H54 (cell line): Measurements from ENCODE around the gene CD5L.

Experiments used
- DNase-seq: peaks from one replicate; pipeline ENCODE4 v3.0.0; 2011; ENCODE audit warnings: low spot score, mixed read lengths; ENCODE audit not compliant: insufficient read length
- FAIRE-seq: peaks from 3 replicates; lab custom pipeline; 2011; peaks lifted over from hg19 to GRCh38; lab: Jason Lieb, UNC
- POLR2A ChIP-seq: IDR thresholded peaks from 2 replicates; pipeline ENCODE4 v1.6.1; 2011; ENCODE audit warnings: low read depth, mild to moderate bottlenecking, low read length

CD5L gene

DNA sequence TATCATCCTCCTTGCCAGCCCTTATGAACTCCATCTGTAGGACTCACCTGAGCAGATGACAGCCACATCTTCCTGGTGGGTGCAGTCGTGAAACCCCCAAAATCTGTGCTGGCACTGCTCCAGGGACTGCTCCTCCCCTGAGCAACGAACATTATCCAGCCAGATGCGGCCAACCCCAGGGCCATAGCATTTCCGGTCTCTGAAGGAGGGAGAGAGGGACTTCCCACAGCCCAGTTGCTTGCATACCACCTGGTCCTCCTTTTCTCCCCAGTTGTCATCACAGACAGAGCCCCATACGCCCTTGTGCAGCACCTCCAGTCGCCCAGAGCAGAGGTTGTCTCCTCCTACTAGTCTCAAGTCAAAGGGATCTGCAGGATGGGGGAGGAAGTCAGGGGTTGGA lies 8.5 kb downstream of the CD5L start:
- FAIRE-seq (no peak), DNase-seq (no peak)
- no peak for TF ChIP-seq POLR2A

DNA sequence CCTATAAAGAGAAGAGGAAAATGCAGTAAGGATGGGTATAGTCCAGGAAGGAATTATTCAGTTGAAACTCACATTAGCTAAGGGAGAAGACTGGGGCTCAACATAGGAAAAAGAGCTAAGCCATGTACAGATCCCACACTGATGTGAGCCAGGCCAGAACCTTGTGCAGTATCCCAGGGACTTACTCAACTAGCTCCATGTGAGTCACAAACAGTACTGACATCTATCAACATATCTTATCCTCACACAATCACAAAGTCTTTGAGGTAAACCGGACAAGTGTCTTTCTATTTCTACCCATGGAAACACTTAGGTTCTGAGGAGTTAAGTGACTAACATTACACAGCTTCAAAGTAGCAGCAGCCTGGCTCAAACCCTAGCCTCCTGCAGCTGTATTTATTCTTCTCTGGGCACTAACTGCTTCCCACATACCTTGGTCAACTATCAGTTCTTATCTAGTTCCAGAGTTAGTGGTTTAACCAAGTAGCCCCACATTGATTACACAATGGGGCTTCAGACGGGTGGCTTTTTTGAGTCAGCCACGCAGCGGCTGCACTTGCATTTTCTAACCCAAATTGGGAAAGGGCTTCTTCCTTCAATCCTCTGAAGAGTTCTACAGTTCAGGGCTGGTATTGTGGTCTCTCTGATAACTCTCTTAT lies 9.5 kb downstream of the CD5L start:
- TF ChIP-seq POLR2A = no peak
- no peak for DNase-seq
- FAIRE-seq = no peak

DNA sequence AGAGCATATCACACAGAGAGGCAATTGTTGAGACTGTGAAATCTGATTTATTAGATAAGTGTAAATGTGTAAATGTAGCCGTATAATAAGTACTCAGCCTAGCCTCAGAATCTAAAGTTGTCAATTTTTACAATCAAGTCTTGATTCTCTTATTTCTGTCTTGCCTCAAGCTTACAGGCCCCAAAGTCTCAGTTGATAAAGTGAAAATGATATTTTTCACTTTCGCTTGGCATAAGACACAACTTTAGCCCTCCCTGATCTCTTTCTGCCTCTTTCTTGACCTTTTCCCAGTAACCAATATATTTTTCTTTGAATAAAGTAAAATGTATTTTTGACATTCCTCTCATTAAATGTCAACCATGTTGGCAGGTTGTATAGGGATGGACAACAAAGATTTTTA lies 10.7 kb downstream of the CD5L start:
- DNase-seq (no peak), FAIRE-seq (no peak)

GRCh38 chr1:157829711-157830110 lies 11.9 kb downstream of the CD5L start:
- no peak for TF ChIP-seq POLR2A
- DNase-seq = no peak
- FAIRE-seq = no peak

More for the DNA sequence above, 10.7 kb downstream of the CD5L start:
- no peak for TF ChIP-seq POLR2A

DNA sequence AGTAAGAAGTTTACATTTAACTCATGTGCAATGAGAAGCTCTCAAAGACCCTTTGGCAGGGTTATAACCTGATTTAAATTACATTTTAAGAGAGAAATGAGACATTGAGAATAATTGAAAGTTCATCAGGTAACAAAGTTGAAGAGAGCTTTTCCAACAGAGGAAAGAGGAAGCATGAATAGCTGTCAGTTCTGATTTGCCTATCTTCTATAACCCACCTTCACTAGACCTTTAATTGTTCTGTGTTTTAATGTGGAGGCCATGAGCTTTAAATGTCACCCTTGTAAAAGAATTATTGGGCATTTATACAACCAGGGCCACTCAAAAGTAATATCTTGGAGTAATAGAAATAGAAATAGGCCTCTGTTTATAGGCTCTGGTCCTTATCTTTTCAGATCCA lies 12.4 kb downstream of the CD5L start:
- no peak for DNase-seq
- TF ChIP-seq POLR2A = no peak
- no peak for FAIRE-seq

- DNase-seq (no peak), FAIRE-seq (no peak)
- no peak for TF ChIP-seq POLR2A
These were observed 21.3 kb downstream of the CD5L start for GRCh38 chr1:157820299-157820698.

DNA sequence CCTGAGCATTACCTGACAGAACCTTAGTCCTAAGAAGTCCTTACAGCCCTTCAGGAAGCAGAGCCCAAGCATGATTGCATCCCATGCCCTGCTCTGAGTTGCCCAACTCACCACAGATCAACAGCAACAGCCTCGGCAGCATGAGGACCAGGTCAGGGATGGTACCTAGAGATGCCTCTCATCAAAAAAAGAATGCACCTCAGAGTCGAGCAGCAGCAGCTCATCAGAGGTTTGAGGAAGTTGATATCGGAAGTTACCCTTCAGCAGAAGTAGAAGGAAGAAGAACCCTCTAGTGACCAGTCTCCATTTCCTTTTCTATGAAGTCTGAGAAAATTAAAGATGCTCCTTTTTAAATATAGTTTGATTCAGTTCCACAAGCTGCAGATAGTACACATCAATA lies 21.7 kb downstream of the CD5L start, which contains the start of gene FCRL1:
Gene FCRL1 (minus strand): TSS at position 225 of the 400 bp plus-strand sequence. CDS start 83 bp downstream, at position 142.
- DNase-seq (no peak), FAIRE-seq (no peak)

GRCh38 chr1:157819215-157819614 lies 22.4 kb downstream of the CD5L start:
- no peak for TF ChIP-seq POLR2A
- FAIRE-seq = no peak
- DNase-seq = no peak

More for the DNA sequence above, 21.7 kb downstream of the CD5L start, which contains the start of gene FCRL1:
- no peak for TF ChIP-seq POLR2A

- DNase-seq = no peak
- no peak for FAIRE-seq
- TF ChIP-seq POLR2A = no peak
These were observed 28.3 kb downstream of the CD5L start for GRCh38 chr1:157813269-157813668.

DNA sequence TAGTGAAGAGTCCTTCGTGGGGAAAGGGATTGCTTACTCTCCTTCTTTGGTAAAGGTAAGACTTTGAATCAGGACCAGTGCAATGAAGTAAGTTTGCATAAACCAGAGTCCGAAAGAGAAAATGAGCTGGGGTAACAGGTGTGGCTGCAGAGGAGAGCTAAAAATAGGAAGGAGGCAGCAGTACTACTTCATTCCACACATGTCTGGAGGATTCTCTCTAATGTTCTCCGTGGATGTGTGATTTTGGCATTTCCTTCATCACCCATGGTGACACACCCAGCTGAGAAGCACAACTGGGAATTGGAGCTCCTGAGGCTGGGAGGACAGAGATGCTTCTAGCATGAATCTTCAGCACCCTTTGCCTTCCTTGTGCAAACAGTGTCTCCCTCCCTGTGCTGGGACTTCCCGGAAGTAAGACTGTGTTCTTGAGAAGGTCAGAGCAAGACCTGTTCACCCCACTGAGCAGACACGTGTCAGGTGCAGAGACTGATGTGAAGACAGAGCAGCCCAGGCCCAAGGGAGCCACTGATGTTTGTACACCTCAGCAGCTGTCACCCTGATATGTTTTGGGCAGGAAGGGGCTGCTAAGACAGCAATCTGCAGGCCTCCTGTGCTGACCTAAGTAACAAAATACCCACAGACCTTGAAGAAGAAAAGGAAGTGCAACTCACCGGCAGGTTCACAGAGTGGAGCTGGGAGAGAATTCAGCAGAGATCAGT lies 35.0 kb downstream of the CD5L start:
- no peak for TF ChIP-seq POLR2A
- FAIRE-seq (no peak), DNase-seq (no peak)

- no peak for TF ChIP-seq POLR2A
- DNase-seq = no peak
These were observed 37.8 kb downstream of the CD5L start for GRCh38 chr1:157803851-157804250.

DNA sequence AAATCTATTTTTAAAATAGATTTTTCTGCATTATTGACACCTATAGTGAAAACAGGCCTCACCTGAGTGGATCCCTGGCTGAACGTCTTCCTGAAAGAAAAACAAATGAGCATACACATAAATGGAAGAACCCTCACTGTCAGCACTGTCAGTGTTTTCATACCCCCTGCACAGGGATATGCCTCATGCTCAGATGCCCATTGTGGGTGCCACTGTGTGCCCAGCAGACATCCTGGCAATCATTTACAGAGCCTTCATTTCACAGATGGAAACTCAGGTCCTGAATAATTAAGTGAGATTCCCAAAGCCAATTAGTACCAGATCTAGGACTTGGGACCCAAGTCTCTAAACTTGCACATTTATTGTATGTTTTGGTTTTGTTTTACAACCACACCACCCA lies 41.6 kb downstream of the CD5L start:
- FAIRE-seq (no peak), DNase-seq (no peak)
- no peak for TF ChIP-seq POLR2A

More at GRCh38 chr1:157803851-157804250, 37.8 kb downstream of the CD5L start:
- no peak for FAIRE-seq

DNA sequence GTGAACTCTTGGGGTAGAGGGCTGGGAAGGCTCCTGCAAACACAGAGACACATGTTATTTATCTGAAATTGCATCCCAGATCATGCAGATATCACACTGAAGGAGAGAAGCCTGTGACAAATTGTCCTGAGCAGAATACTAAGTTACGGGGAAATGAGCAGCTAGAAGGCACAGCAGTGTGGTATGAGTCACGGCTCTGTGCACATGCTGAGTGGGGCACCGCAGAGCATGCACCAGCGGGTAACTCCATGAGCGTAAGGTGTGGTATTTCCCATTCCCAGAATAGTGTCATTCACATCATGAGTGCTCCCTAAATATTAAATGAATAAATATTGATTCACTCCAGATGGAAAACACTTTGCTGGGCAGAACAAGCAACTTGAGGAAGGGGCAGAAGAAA lies 43.4 kb downstream of the CD5L start:
- FAIRE-seq (no peak), DNase-seq (peak; percentile 3)
- no peak for TF ChIP-seq POLR2A

GRCh38 chr1:157785248-157785647 lies 56.4 kb downstream of the CD5L start:
- TF ChIP-seq POLR2A = no peak
- FAIRE-seq (no peak), DNase-seq (no peak)

GRCh38 chr1:157784801-157785200 lies 56.8 kb downstream of the CD5L start:
- no peak for TF ChIP-seq POLR2A
- no peak for DNase-seq
- no peak for FAIRE-seq
